GM23248 (cell line): ENCODE results near the gene SHC2. TPM values are rescaled to one million over a fixed set of nuclear protein-coding genes. Genes with fewer than 3 reads are reported as not detected.

Experiments
- DNase-seq: peaks from one replicate; pipeline ENCODE4 v3.0.0-alpha.2; 2015
- H2AFZ ChIP-seq: fragments of 200-600 bp; sonication (generic); 2 replicates; pipeline ENCODE4 v1.6.1; 2016; ENCODE audit warnings: antibody characterized with exemption
- H3F3A ChIP-seq: fragments of 200-600 bp; sonication (generic); 2 replicates; pipeline ENCODE4 v1.6.1; 2016; ENCODE audit warnings: mild to moderate bottlenecking, antibody characterized with exemption, mixed run types; ENCODE audit not compliant: insufficient read depth
- H3K27ac ChIP-seq: fragments of 200-600 bp; sonication (generic); 2 replicates; pipeline ENCODE4 v1.5.1; 2016; ENCODE audit warnings: mild to moderate bottlenecking
- H3K27me3 ChIP-seq: fragments of 200-600 bp; sonication (generic); replicated peaks from 2 replicates; pipeline ENCODE4 v1.6.1; 2016; ENCODE audit warnings: mild to moderate bottlenecking; ENCODE audit not compliant: insufficient read depth
- H3K36me3 ChIP-seq: fragments of 200-600 bp; sonication (generic); 2 replicates; pipeline ENCODE4 v1.6.1; 2016; ENCODE audit warnings: low read depth, mild to moderate bottlenecking
- H3K4me1 ChIP-seq: fragments of 200-600 bp; sonication (generic); 2 replicates; pipeline ENCODE4 v1.6.1; 2016; ENCODE audit warnings: mild to moderate bottlenecking; ENCODE audit not compliant: insufficient read depth
- H3K4me2 ChIP-seq: fragments of 200-600 bp; sonication (generic); one replicate; pipeline ENCODE4 v1.6.1; 2016; ENCODE audit warnings: mild to moderate bottlenecking; ENCODE audit not compliant: unreplicated experiment
- H3K4me3 ChIP-seq: fragments of 200-600 bp; sonication (generic); 2 replicates; pipeline ENCODE4 v1.5.1; 2016; ENCODE audit warnings: mild to moderate bottlenecking
- H3K79me2 ChIP-seq: fragments of 200-600 bp; sonication (generic); 2 replicates; pipeline ENCODE4 v1.6.1; 2016; ENCODE audit warnings: mild to moderate bottlenecking; ENCODE audit not compliant: insufficient read depth
- H3K9ac ChIP-seq: fragments of 200-600 bp; sonication (generic); 2 replicates; pipeline ENCODE4 v1.6.1; 2016; ENCODE audit warnings: mild to moderate bottlenecking
- H3K9me2 ChIP-seq: fragments of 200-600 bp; sonication (generic); 2 replicates; pipeline ENCODE4 v1.6.1; 2016; ENCODE audit warnings: mixed run types, mild to moderate bottlenecking, moderate library complexity; ENCODE audit not compliant: insufficient read depth
- H3K9me3 ChIP-seq: fragments of 200-600 bp; sonication (generic); one replicate; pipeline ENCODE4 v1.6.1; 2017; ENCODE audit warnings: low read depth
- H4K20me1 ChIP-seq: fragments of 200-600 bp; sonication (generic); 2 replicates; pipeline ENCODE4 v1.6.0; 2016; ENCODE audit not compliant: insufficient read depth
- EZH2 ChIP-seq: fragments of 200-600 bp; sonication (generic); IDR thresholded peaks from 2 replicates; pipeline ENCODE4 v1.6.1; 2018; ENCODE audit warnings: antibody characterized with exemption, mild to moderate bottlenecking; ENCODE audit not compliant: insufficient read depth, poor library complexity, severe bottlenecking
- EZH2phosphoT487 ChIP-seq: fragments of 200-600 bp; sonication (generic); IDR thresholded peaks from 2 replicates; pipeline ENCODE4 v1.6.1; 2018; ENCODE audit warnings: antibody characterized with exemption, moderate library complexity, mild to moderate bottlenecking, low read depth; ENCODE audit not compliant: insufficient read depth
- WGBS, 2 experiments: methylation state at CpG; one replicate each; pipeline ENCODE4 v1.1.6; 2015 to 2017; ENCODE audit warnings: low lambda C conversion rate in 2 of 2, low coverage in 1 of 2; ENCODE audit errors: missing lambda C conversion rate in 2 of 2; 5-methylcytosine and 5-hydroxymethylcytosine counted together
- in situ Hi-C: fragments of 300-500 bp; cut with MboI; formaldehyde crosslinking; loops from 2 replicates; pipeline ENCODE4 v1.15.0; 2020
- polyA plus RNA-seq: library from polyadenylated mRNA; unstranded; fragments of >200 nt; fragmentation: Nextera tagmentation; extraction: Ambion mirVana; gene quantifications from 2 replicates; pipeline ENCODE4 v1.2.1, GENCODE V29; 2016
- total RNA-seq: library from RNA; depleted of rRNA; stranded (reverse); fragments of >200 nt; shearing (Covaris generic); gene quantifications from 2 replicates; pipeline ENCODE4 v1.2.3, GENCODE V29; 2014

Gene SHC2
- total and polyA plus RNA-seq, 2 experiments from 2014 or later: not detected

- no peak overlapping the region for H3K9ac ChIP-seq
- in situ Hi-C loops: no loop called here
- H3K4me2 ChIP-seq: no peak overlapping the region
- no peak overlapping the region for H3K27ac ChIP-seq
- no peaks in the 10 kb centered on the region for H3K4me1 ChIP-seq
- H3K9me3 ChIP-seq: no peaks in the 10 kb centered on the region
- no peak for DNase-seq
- H3K36me3 ChIP-seq: no peaks in the 10 kb centered on the region
- H4K20me1 ChIP-seq: no peaks in the 10 kb centered on the region
- H3K27me3 ChIP-seq: peaks cover 25% of the 10 kb centered on the region
- H2AFZ ChIP-seq: no peak overlapping the region
- H3K9me2 ChIP-seq: no peaks in the 10 kb centered on the region
- no peaks in the 10 kb centered on the region for H3K79me2 ChIP-seq
- TF ChIP-seq EZH2: no peak
- TF ChIP-seq EZH2phosphoT487: no peak
- H3K4me3 ChIP-seq: no peak overlapping the region
- H3F3A ChIP-seq: no peaks in the 10 kb centered on the region
- 47 to 56% methylated on average over 47 to 58 of the region's 70 CpGs for WGBS, 2 experiments
Measured at GRCh38 chr19:407511-408440, 53.1 kb downstream of the SHC2 start.

GRCh38 chr19:406971-407510, 53.8 kb downstream of the SHC2 start:
- H3K9me2 ChIP-seq: no peaks in the 10 kb centered on the region
- H4K20me1 ChIP-seq: no peaks in the 10 kb centered on the region
- in situ Hi-C loops: no loop called here
- 63 to 66% methylated on average over 41 to 48 of the region's 48 CpGs for WGBS, 2 experiments
- DNase-seq: peak; percentile 17
- no peaks in the 10 kb centered on the region for H3K4me1 ChIP-seq
- no peak overlapping the region for H3K4me3 ChIP-seq
- peaks cover 25% of the 10 kb centered on the region for H3K27me3 ChIP-seq
- no peaks in the 10 kb centered on the region for H3F3A ChIP-seq
- H3K79me2 ChIP-seq: no peaks in the 10 kb centered on the region
- no peaks in the 10 kb centered on the region for H3K9me3 ChIP-seq
- H3K27ac ChIP-seq: no peak overlapping the region
- no peak overlapping the region for H2AFZ ChIP-seq
- no peak overlapping the region for H3K4me2 ChIP-seq
- H3K36me3 ChIP-seq: no peaks in the 10 kb centered on the region
- H3K9ac ChIP-seq: no peak overlapping the region
- no peak for TF ChIP-seq EZH2phosphoT487
- TF ChIP-seq EZH2: no peak

- no peaks in the 10 kb centered on the region for H3K4me1 ChIP-seq
- no peaks in the 10 kb centered on the region for H4K20me1 ChIP-seq
- WGBS, 2 experiments: 13 to 16% methylated on average over 37 to 40 of the region's 41 CpGs
- no peaks in the 10 kb centered on the region for H3K9me2 ChIP-seq
- H3K9ac ChIP-seq: no peak overlapping the region
- peaks cover 25% of the 10 kb centered on the region for H3K27me3 ChIP-seq
- H2AFZ ChIP-seq: no peak overlapping the region
- H3K27ac ChIP-seq: no peak overlapping the region
- no peak overlapping the region for H3K4me2 ChIP-seq
- H3K9me3 ChIP-seq: no peaks in the 10 kb centered on the region
- TF ChIP-seq EZH2: no peak
- no peak for TF ChIP-seq EZH2phosphoT487
- no peaks in the 10 kb centered on the region for H3K36me3 ChIP-seq
- DNase-seq: no peak
- in situ Hi-C loops: no loop called here
- H3F3A ChIP-seq: no peaks in the 10 kb centered on the region
- H3K4me3 ChIP-seq: no peak overlapping the region
- H3K79me2 ChIP-seq: no peaks in the 10 kb centered on the region
Measured at GRCh38 chr19:406135-406781, 54.6 kb downstream of the SHC2 start.

- no peak for DNase-seq
- no peaks in the 10 kb centered on the region for H3K4me1 ChIP-seq
- H3K9me3 ChIP-seq: no peaks in the 10 kb centered on the region
- peaks cover 23% of the 10 kb centered on the region for H3K27me3 ChIP-seq
- H3K27ac ChIP-seq: no peak overlapping the region
- WGBS, 2 experiments: 29 to 32% methylated on average over 19 to 29 of the region's 29 CpGs
- no peaks in the 10 kb centered on the region for H3K9me2 ChIP-seq
- in situ Hi-C loops: no loop called here
- H4K20me1 ChIP-seq: no peaks in the 10 kb centered on the region
- H3K4me2 ChIP-seq: no peak overlapping the region
- H3K9ac ChIP-seq: no peak overlapping the region
- H3K36me3 ChIP-seq: no peaks in the 10 kb centered on the region
- no peaks in the 10 kb centered on the region for H3K79me2 ChIP-seq
- H3F3A ChIP-seq: no peaks in the 10 kb centered on the region
- TF ChIP-seq EZH2phosphoT487: no peak
- peak; percentile 42 for TF ChIP-seq EZH2
- H3K4me3 ChIP-seq: no peak overlapping the region
- no peak overlapping the region for H2AFZ ChIP-seq
Measured at GRCh38 chr19:405121-405965, 55.5 kb downstream of the SHC2 start.
